Prostate gland (tissue), 2 donors: ENCODE results near the gene TUG1. TPM values are rescaled to one million over a fixed set of nuclear protein-coding genes. Genes with fewer than 3 reads are reported as not detected.

Experiments
- DNase-seq: peaks from one replicate; pipeline ENCODE4 v3.0.0-alpha.2; 2019; ENCODE audit warnings: low spot score
- H3K27ac ChIP-seq, 2 donors: fragments of 200-600 bp; sonication (generic); 2 replicates each; pipeline ENCODE4 v1.5.1; 2017 to 2019
- H3K27me3 ChIP-seq: fragments of 200-600 bp; sonication (generic); replicated peaks from 2 replicates; pipeline ENCODE4 v1.5.1; 2019; ENCODE audit not compliant: insufficient read depth
- H3K36me3 ChIP-seq, 2 donors: fragments of 200-600 bp; sonication (generic); 1 replicate in 1 of 2; 2 replicates in 1 of 2; pipeline versions ENCODE4 v1.5.1 to v1.8.1; 2017 to 2019
- H3K4me1 ChIP-seq: fragments of 200-600 bp; sonication (generic); replicated peaks from 2 replicates; pipeline ENCODE4 v1.5.1; 2019
- H3K4me3 ChIP-seq, 2 donors: fragments of 200-600 bp; sonication (generic); 2 replicates each; pipeline ENCODE4 v1.5.1; 2017 to 2019
- H3K9me3 ChIP-seq: fragments of 200-600 bp; sonication (generic); 2 replicates; pipeline ENCODE4 v1.5.1; 2017
- CTCF ChIP-seq, 4 experiments: fragments of 200-600 bp in 2 of 4; fragments of 450-650 bp in 2 of 4; sonication (generic) in 2 of 4; IDR thresholded peaks; 1 replicate in 3 of 4; 2 replicates in 1 of 4; pipeline ENCODE4 v1.5.1; 2016 to 2019; ENCODE audit warnings: antibody characterized with exemption in 4 of 4, mild to moderate bottlenecking in 2 of 4, moderate library complexity in 2 of 4
- POLR2A ChIP-seq: fragments of 450-650 bp; IDR thresholded peaks from one replicate; pipeline ENCODE4 v1.6.1; 2016; ENCODE audit warnings: antibody characterized with exemption, mild to moderate bottlenecking
- POLR2AphosphoS5 ChIP-seq: sonication (generic); formaldehyde crosslinking; IDR thresholded peaks from one replicate; pipeline ENCODE4 v1.6.1; 2017; ENCODE audit warnings: antibody characterized with exemption
- WGBS: methylation state at CpG from one replicate; pipeline ENCODE4 v1.1.5; 2018; 5-methylcytosine and 5-hydroxymethylcytosine counted together
- intact Hi-C: fragments of 100-400 bp; cut with DNase I; formaldehyde crosslinking; loops from one replicate; pipeline ENCODE4 v1.14.2; 2022
- total RNA-seq, 2 donors: library from RNA; depleted of rRNA; stranded (reverse); fragments of >200 nt; gene quantifications; one replicate each; pipeline ENCODE4 v1.1.0, GENCODE V29; 2016

The TUG1 gene
- total RNA-seq, 2 donors from 2014 or later, result 58.7 to 113 TPM

- 89% methylated on average over 2 of the region's 2 CpGs for WGBS
- TF ChIP-seq POLR2AphosphoS5 (no peak), POLR2A (no peak), CTCF (IDR thresholded peaks at IDR 0.05) (no peak)
- Histone ChIP-seq H3K36me3 (peaks cover 15 to 21% of the 10 kb centered on the region in 2 donors), H3K9me3 (no peaks in the 10 kb centered on the region), H3K27me3 (no peaks in the 10 kb centered on the region), H3K4me1 (no peaks in the 10 kb centered on the region), H3K27ac (no peak overlapping the region), H3K4me3 (no peak overlapping the region)
- intact Hi-C loops, result loop anchor here (5.0 to 10.0 kb wide), 3 partner anchors 89 to 279 kb away; no protein-coding TSS in a partner anchor
- no peak for DNase-seq
These were observed 23.4 kb upstream of the TUG1 start for GRCh38 chr22:30945653-30946052.

GRCh38 chr22:30946354-30946753 is 22.7 kb upstream of the TUG1 start:
- H3K36me3 ChIP-seq, result peaks cover 10 to 14% of the 10 kb centered on the region in 2 donors
- TF ChIP-seq CTCF (IDR thresholded peaks at IDR 0.05), result no peak
- TF ChIP-seq POLR2AphosphoS5, result no peak
- TF ChIP-seq POLR2A, result no peak

GRCh38 chr22:30947173-30947815 is 21.8 kb upstream of the TUG1 start:
- intact Hi-C loops, result loop anchor here (5.0 to 10.0 kb wide), 3 partner anchors 88 to 278 kb away; no protein-coding TSS in a partner anchor
- WGBS, result 20% methylated on average over 5 of the region's 5 CpGs
- H3K4me1 ChIP-seq, result no peaks in the 10 kb centered on the region
- peak overlapping the region; percentile 50 to 62 for H3K27ac ChIP-seq
- peak; percentile 62 for TF ChIP-seq POLR2AphosphoS5
- peak in 2 of 4 experiments; percentile 31 to 54 for TF ChIP-seq CTCF (IDR thresholded peaks at IDR 0.05)
- TF ChIP-seq POLR2A, result no peak
- DNase-seq, result peak; percentile 65
- no peaks in the 10 kb centered on the region for H3K27me3 ChIP-seq
- no peaks in the 10 kb centered on the region for H3K9me3 ChIP-seq
- H3K4me3 ChIP-seq, result no peak overlapping the region
- H3K36me3 ChIP-seq, result peaks cover 4 to 7% of the 10 kb centered on the region in 2 donors

More at GRCh38 chr22:30946354-30946753, 22.7 kb upstream of the TUG1 start:
- Histone ChIP-seq H3K4me3 (no peak overlapping the region), H3K9me3 (no peaks in the 10 kb centered on the region), H3K27me3 (no peaks in the 10 kb centered on the region), H3K27ac (peak overlapping the region; percentile 44 to 62), H3K4me1 (no peaks in the 10 kb centered on the region)
- no peak for DNase-seq
- intact Hi-C loops, result loop anchor here (5.0 to 10.0 kb wide), 3 partner anchors 88 to 278 kb away; no protein-coding TSS in a partner anchor
- WGBS, result 66% methylated on average over 7 of the region's 7 CpGs

- intact Hi-C loops, result loop anchor here (2.0 to 10.0 kb wide), 4 partner anchors 87 to 277 kb away; partner anchors contain the start of gene SMTN
These were observed 21.1 kb upstream of the TUG1 start for GRCh38 chr22:30947816-30948454.

More at GRCh38 chr22:30947816-30948454, 21.1 kb upstream of the TUG1 start:
- Histone ChIP-seq H3K36me3 (peaks cover 4 to 7% of the 10 kb centered on the region in 2 donors), H3K4me1 (no peaks in the 10 kb centered on the region), H3K4me3 (no peak overlapping the region), H3K27ac (peak overlapping the region; percentile 50 to 62), H3K9me3 (no peaks in the 10 kb centered on the region), H3K27me3 (no peaks in the 10 kb centered on the region)
- 3% methylated on average over 2 of the region's 2 CpGs for WGBS
- no peak for DNase-seq
- peak in 3 of 4 experiments; percentile 49 to 79 (median 72) for TF ChIP-seq CTCF (IDR thresholded peaks at IDR 0.05)
- no peak for TF ChIP-seq POLR2A
- TF ChIP-seq POLR2AphosphoS5, result peak; percentile 72
